C4-2B (cell line): Measurements from ENCODE around the gene LARP4B.

Experiments
- H3K27ac ChIP-seq: fragments of 450-650 bp; 2 replicates; pipeline ENCODE4 v1.5.1; 2017
- CTCF ChIP-seq: fragments of 450-650 bp; conservative IDR thresholded peaks from 2 replicates; pipeline ENCODE4 v1.5.1; 2017; ENCODE audit warnings: mild to moderate bottlenecking
- ZFX ChIP-seq: fragments of 450-650 bp; IDR thresholded peaks from 2 replicates; pipeline ENCODE4 v1.6.1; 2017

LARP4B gene

GRCh38 chr10:855079-855478, 76.4 kb downstream of the LARP4B start:
- TF ChIP-seq ZFX (no peak), CTCF (no peak)
- no peak overlapping the region for H3K27ac ChIP-seq

- TF ChIP-seq ZFX (no peak), CTCF (no peak)
- no peak overlapping the region for H3K27ac ChIP-seq
These were observed 78.5 kb downstream of the LARP4B start for GRCh38 chr10:853017-853416.

DNA sequence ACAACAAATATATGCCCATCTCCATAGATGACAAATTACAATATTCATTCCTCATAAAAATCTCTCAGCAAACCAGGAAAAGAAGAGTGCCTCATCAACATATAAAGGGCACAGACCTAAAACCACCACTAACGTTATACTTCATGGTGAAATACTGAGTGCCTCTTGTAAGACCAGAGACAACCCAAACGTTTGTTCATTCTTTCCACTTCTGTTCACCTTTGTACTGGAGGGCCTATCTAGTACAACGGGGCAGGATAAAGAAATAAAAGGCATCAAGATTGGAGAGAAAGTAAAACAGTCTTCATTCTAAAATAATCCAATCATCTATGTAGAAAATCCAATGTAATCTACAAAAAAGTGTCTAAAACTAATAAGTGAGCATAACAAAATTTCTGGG, 79.1 kb downstream of the LARP4B start:
- TF ChIP-seq ZFX (no peak), CTCF (no peak)
- no peak overlapping the region for H3K27ac ChIP-seq

DNA sequence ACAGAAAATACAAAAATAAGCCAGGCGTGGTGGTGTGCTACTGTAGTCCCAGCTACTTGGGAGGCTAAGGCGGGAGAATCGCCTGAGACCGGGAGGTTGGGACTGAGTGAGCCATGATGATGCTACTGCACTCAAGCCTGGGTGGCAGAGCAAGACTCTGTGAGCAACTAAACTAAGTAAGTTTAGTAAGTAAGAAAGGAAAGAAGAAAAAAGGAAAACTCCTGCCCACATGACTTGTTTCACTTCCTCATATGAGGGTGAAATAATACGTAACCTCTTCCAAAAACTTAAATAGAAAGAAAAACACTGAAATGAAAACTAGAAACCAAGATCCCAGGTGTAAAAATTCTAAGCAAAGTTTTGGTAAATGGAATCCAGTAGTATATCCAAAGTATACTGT, 79.6 kb downstream of the LARP4B start:
- no peak overlapping the region for H3K27ac ChIP-seq
- TF ChIP-seq CTCF (no peak), ZFX (no peak)

- TF ChIP-seq CTCF (no peak), ZFX (no peak)
- H3K27ac ChIP-seq, result no peak overlapping the region
These were observed 81.4 kb downstream of the LARP4B start for GRCh38 chr10:850093-850492.

GRCh38 chr10:847868-848267, 83.6 kb downstream of the LARP4B start:
- no peak for TF ChIP-seq ZFX
- peak; percentile 36 for TF ChIP-seq CTCF
- peak overlapping the region; percentile 9; the same call in 1 of the 2 replicates for H3K27ac ChIP-seq

DNA sequence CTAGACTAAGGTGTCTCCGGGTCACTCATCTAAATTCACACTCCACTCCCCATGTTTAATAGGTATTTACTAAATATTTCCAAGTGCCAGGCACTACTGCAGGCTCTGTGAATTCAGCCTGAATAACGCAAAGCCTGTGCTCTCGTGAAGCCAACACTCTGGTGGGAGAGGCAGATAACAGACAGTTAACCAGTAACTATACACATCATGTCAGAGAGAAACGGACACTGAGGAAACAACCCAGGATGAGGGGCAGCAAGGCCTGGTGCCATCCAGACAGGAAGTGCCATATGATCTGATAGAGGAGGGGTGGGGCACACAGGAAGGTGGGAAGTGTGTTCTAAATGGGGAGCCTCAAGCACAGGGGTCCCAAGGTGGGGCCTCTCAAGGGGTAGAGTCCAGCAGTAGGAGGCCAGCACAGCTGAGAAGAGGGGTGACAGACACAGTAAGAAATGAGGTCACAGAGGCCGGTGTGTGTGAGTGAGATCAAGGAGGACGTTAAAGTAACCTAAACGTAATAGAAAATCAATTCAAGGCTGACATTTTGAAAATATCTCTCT, 85.3 kb downstream of the LARP4B start:
- TF ChIP-seq ZFX, result no peak
- no peak for TF ChIP-seq CTCF
- no peak overlapping the region for H3K27ac ChIP-seq
